ENCODE data around the gene BMAL1. TPM values are rescaled to one million over a fixed set of nuclear protein-coding genes. Genes with fewer than 3 reads are reported as not detected.

BMAL1 gene
- total and polyA plus RNA-seq, 2 of the 4 experiments (the other 2 are of a cell fraction) = 8.8 to 9.9 TPM

DNA sequence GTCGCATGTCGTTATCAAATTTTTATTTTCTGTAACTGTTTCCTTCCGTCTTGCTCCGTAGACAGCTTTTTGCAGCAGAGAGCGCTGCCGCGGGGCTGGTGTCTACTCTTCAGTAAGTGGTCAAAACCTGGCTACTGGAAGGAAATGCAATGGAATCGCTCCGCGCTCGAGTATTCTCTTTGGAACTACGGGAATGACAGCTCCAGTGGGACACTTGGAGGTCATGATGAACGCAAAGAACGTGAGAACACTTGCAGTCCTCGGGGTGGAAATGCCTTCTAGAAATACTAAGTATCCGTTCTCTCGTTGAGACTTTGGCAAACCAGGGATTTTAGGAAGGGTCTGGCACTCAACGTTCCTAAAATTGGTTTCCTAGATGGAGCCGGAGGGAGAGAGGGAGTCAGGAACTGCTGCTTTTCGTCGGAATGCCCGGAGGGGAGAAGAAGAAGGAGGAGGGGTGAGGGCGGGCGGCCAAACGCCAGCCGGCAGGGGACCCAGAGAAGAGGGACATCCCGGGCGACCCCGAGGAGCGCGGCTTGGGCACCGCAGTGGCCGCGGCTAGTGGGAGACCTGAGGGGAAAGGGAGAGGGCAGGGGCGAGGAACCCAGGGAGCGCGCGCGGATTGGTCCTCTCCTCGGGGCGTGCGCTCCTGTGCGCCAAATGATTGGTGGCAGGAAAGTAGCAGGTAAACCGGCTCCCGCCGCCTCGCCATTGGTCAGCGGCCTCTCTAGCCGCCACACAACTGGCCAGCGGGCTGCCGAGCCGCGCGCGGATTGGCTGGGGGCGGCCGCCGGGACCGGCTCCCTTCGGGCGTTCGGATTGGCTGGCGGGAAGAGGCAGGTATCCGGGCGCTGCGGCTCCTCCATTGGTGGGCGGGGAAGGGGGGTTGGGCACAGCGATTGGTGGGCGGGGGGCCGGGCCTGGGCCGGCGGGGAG is 490 bp upstream of the BMAL1 start (continued):
- TF ChIP-seq, protein P1, sequence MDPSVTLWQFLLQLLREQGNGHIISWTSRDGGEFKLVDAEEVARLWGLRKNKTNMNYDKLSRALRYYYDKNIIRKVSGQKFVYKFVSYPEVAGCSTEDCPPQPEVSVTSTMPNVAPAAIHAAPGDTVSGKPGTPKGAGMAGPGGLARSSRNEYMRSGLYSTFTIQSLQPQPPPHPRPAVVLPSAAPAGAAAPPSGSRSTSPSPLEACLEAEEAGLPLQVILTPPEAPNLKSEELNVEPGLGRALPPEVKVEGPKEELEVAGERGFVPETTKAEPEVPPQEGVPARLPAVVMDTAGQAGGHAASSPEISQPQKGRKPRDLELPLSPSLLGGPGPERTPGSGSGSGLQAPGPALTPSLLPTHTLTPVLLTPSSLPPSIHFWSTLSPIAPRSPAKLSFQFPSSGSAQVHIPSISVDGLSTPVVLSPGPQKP (IDR thresholded peaks at IDR 0.05; ENCODE audit: borderline replicate concordance, low read depth, low read length) = no peak

Measured in IMR-90 (cell line).